GM12878 (cell line): Measurements from ENCODE around the gene MOGAT1. TPM values are rescaled to one million over a fixed set of nuclear protein-coding genes. Genes with fewer than 3 reads are reported as not detected.

Source experiments
- ATAC-seq: fragments of 200-7000 bp; cut with Tn5 transposase; 3 replicates; pipeline ENCODE4 v1.9.1; 2020; ENCODE audit warnings: mild to moderate bottlenecking, moderate library complexity
- BruUV-seq: library from RNA; stranded (reverse); fragments of 400-500 nt; replicated peaks from 2 replicates; lab custom pipeline; 2021; lab: Mats Ljungman, UMichigan
- CTCF ChIA-PET: fragments of 300-600 bp; sonication (Branson Sonifier 250); formaldehyde crosslinking; extraction: SDS; loops from one replicate; lab custom pipeline; 2021; ENCODE audit warnings: inconsistent platforms; lab: Yijun Ruan, JAX
- POLR2A ChIA-PET: fragments of 350-600 bp; formaldehyde crosslinking; extraction: SDS; loops from one replicate; lab custom pipeline; 2021; ENCODE audit warnings: inconsistent platforms; lab: Charles Lee
- RAD21 ChIA-PET: fragments of 300-600 bp; sonication (Branson Sonifier 250); formaldehyde crosslinking; loops from one replicate; lab custom pipeline; 2023; ENCODE audit warnings: antibody characterized with exemption; ENCODE audit not compliant: unreplicated experiment; lab: Charles Lee
- SMC1A ChIA-PET: fragments of 300-600 bp; sonication (Branson Sonifier 250); formaldehyde crosslinking; loops from one replicate; lab custom pipeline; 2023; ENCODE audit not compliant: unreplicated experiment, uncharacterized antibody; lab: Charles Lee
- DNase-seq: peaks from one replicate; pipeline ENCODE4 v3.0.0-alpha.2; 2011; ENCODE audit warnings: low read depth, low spot score
- FAIRE-seq: peaks from 3 replicates; lab custom pipeline; 2011; peaks lifted over from hg19 to GRCh38; lab: Jason Lieb, UNC
- H2AFZ ChIP-seq: 2 replicates; pipeline ENCODE4 v1.6.0; 2011; ENCODE audit warnings: low read depth, low read length, control low read depth; ENCODE audit not compliant: control insufficient read depth
- H3K27ac ChIP-seq: 2 replicates; pipeline ENCODE4 v1.5.1; 2011; ENCODE audit warnings: control low read depth; ENCODE audit not compliant: control insufficient read depth, insufficient read depth
- H3K27me3 ChIP-seq, 2 experiments: replicated peaks in 1 of 2; 2 replicates each; pipeline versions ENCODE4 v1.6.0 to v1.6.1; 2011; ENCODE audit warnings: low read length in 1 of 2; ENCODE audit not compliant: control insufficient read depth in 2 of 2, insufficient read depth in 2 of 2
- H3K36me3 ChIP-seq, 2 experiments: 2 replicates each; pipeline ENCODE4 v1.5.1; 2011; ENCODE audit warnings: low read length in 1 of 2; ENCODE audit not compliant: control insufficient read depth in 2 of 2, insufficient read depth in 2 of 2
- H3K4me1 ChIP-seq: 2 replicates; pipeline ENCODE4 v1.6.1; 2011; ENCODE audit warnings: mild to moderate bottlenecking, low read length, moderate library complexity, mixed read lengths; ENCODE audit not compliant: control insufficient read depth, insufficient read depth
- H3K4me2 ChIP-seq: 2 replicates; pipeline ENCODE4 v1.6.0; 2011; ENCODE audit warnings: control low read depth; ENCODE audit not compliant: control insufficient read depth, insufficient read depth
- H3K4me3 ChIP-seq: fragments of 200-600 bp; sonication (generic); 2 replicates; pipeline ENCODE4 v1.5.1; 2016
- H3K79me2 ChIP-seq: 2 replicates; pipeline ENCODE4 v1.6.0; 2011; ENCODE audit warnings: low read length; ENCODE audit not compliant: control insufficient read depth, insufficient read depth
- H3K9ac ChIP-seq: 2 replicates; pipeline ENCODE4 v1.8.0; 2011; ENCODE audit warnings: low read length, control low read depth, mixed read lengths; ENCODE audit not compliant: control insufficient read depth, insufficient read depth
- H3K9me3 ChIP-seq: replicated peaks from 3 replicates; pipeline ENCODE4 v1.5.1; 2011; ENCODE audit warnings: mild to moderate bottlenecking, low read length; ENCODE audit not compliant: control insufficient read depth, insufficient read depth
- H4K20me1 ChIP-seq: 2 replicates; pipeline ENCODE4 v1.6.0; 2011; ENCODE audit not compliant: control insufficient read depth, insufficient read depth
- BACH1 ChIP-seq: fragments of 450-650 bp; IDR thresholded peaks from 2 replicates; pipeline ENCODE4 v1.6.1; 2017; ENCODE audit warnings: mild to moderate bottlenecking, borderline replicate concordance
- CBX3 ChIP-seq: fragments of 200-600 bp; sonication (generic); IDR thresholded peaks from 2 replicates; pipeline ENCODE4 v1.6.1; 2016; ENCODE audit warnings: low read depth, borderline replicate concordance
- CHD1 ChIP-seq: IDR thresholded peaks from 2 replicates; pipeline ENCODE4 v1.6.1; 2012; ENCODE audit warnings: low read depth, low read length, improper control_type of control experiment
- IRF3 ChIP-seq: fragments of 450-650 bp; IDR thresholded peaks from 2 replicates; pipeline ENCODE4 v1.6.1; 2014; ENCODE audit warnings: mild to moderate bottlenecking
- MAX ChIP-seq: IDR thresholded peaks from 2 replicates; pipeline ENCODE4 v1.6.1; 2012; ENCODE audit warnings: low read depth, low read length, improper control_type of control experiment
- MEF2A ChIP-seq: IDR thresholded peaks from 2 replicates; pipeline ENCODE4 v1.6.1; 2011; ENCODE audit warnings: low read depth, mild to moderate bottlenecking, low read length, moderate library complexity; ENCODE audit not compliant: insufficient read depth
- MYB ChIP-seq: fragments of 150-350 bp; IDR thresholded peaks from 2 replicates; pipeline ENCODE4 v1.6.1; 2014; ENCODE audit warnings: mild to moderate bottlenecking, low read depth, low read length, borderline replicate concordance
- NR2F1 ChIP-seq: fragments of 450-650 bp; conservative IDR thresholded peaks from 2 replicates; pipeline ENCODE4 v1.6.1; 2017; ENCODE audit warnings: mild to moderate bottlenecking
- SIN3A ChIP-seq: IDR thresholded peaks from 2 replicates; pipeline ENCODE4 v1.6.1; 2012; ENCODE audit warnings: low read depth, low read length, improper control_type of control experiment
- SREBF2 ChIP-seq: IDR thresholded peaks from 2 replicates; pipeline ENCODE4 v1.6.1; 2012; ENCODE audit warnings: mild to moderate bottlenecking, low read length
- TCF7 ChIP-seq: IDR thresholded peaks from 2 replicates; pipeline ENCODE4 v1.6.1; 2014; ENCODE audit warnings: antibody characterized with exemption, borderline replicate concordance
- ZNF274 ChIP-seq: IDR thresholded peaks from one replicate; pipeline ENCODE4 v1.8.0; 2011; ENCODE audit not compliant: insufficient read length, insufficient read depth
- ZNF622 ChIP-seq: fragments of 450-650 bp; IDR thresholded peaks from 2 replicates; pipeline ENCODE4 v1.6.1; 2017; ENCODE audit warnings: mild to moderate bottlenecking, inconsistent platforms
- ZNF687 ChIP-seq: fragments of 450-650 bp; IDR thresholded peaks from 2 replicates; pipeline ENCODE4 v1.6.1; 2017; ENCODE audit warnings: mild to moderate bottlenecking, moderate library complexity
- WGBS: methylation state at CpG from one replicate; pipeline ENCODE4 v1.1.6; 2016; ENCODE audit warnings: low lambda C conversion rate; ENCODE audit not compliant: insufficient replicate concordance, insufficient coverage; ENCODE audit errors: missing lambda C conversion rate; 5-methylcytosine and 5-hydroxymethylcytosine counted together
- in situ Hi-C: fragments of 300-500 bp; cut with MboI; formaldehyde crosslinking; loops from 9 replicates; pipeline ENCODE4 v1.14.3; 2018; ENCODE audit warnings: mixed read lengths
- intact Hi-C: fragments of 100-400 bp; cut with micrococcal nuclease; formaldehyde crosslinking; loops from one replicate; pipeline ENCODE4 v1.14.2; 2022; ENCODE audit not compliant: unreplicated experiment
- polyA plus RNA-seq, 11 experiments: library from polyadenylated mRNA; depleted of rRNA in 4 of 11; unstranded in 6 of 11; stranded (reverse) in 5 of 11; fragments of >200 nt; fragmentation: Nextera tagmentation in 4 of 11; fragmentation: Illumina TruSeq in 1 of 11; extraction: Ambion mirVana in 4 of 11; extraction: Trizol in 1 of 11; gene quantifications; 1 replicate in 1 of 11; 2 replicates in 10 of 11; pipeline versions ENCODE4 v1.2.1 to v1.2.3, GENCODE V29; 2011 to 2016; ENCODE audit warnings: inconsistent platforms in 2 of 11, missing spikeins in 2 of 11, low read depth in 1 of 11
- total RNA-seq, 4 experiments: library from RNA; depleted of rRNA in 3 of 4; stranded (reverse); fragments of >200 nt in 3 of 4; fragmentation: Illumina TruSeq in 1 of 4; extraction: Trizol in 1 of 4; gene quantifications; 2 replicates each; pipeline versions ENCODE4 v1.2.1 to v1.2.3, GENCODE V29; 2013 to 2021
- TF ChIP-seq, protein P1 (sequence below): fragments of 450-650 bp; formaldehyde crosslinking; IDR thresholded peaks from 2 replicates; pipeline ENCODE4 v1.4.0; 2020; ENCODE audit warnings: mild to moderate bottlenecking, moderate library complexity

The MOGAT1 gene
- total and polyA plus RNA-seq, 10 of the 15 experiments (the other 5 are each of a cell fraction or from before 2014, with no cell fraction given), result not detected

DNA sequence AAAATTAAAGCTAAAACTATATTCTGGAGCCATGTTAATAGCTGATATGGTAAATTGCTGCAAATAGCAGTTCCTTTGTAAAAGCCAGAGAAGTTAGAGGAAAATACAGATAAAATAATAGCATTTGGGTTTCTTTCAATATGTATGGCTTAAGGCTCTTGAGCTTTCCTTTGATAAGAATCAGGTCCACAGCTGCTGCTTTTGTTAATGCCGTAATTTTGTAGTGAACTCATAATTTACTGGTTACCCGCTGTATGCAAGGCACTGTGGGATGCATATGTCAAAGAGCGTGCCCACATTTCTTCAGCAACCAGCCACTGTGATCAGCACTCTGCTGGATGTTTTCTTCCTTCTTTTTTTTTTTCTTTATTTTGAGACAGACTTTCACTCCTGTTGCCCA is 79.1 kb downstream of the MOGAT1 start:
- H3K79me2 ChIP-seq, result no peaks in the 10 kb centered on the region
- CTCF ChIA-PET, result interaction anchor here (0.8 to 1.6 kb wide), 4 partner anchors 12 to 150 kb away, joined by 3 to 4 read pairs (median 3); no protein-coding TSS in a partner anchor
- H3K9ac ChIP-seq, result no peak overlapping the region
- no peaks in the 10 kb centered on the region for H3K9me3 ChIP-seq
- no peaks in the 10 kb centered on the region for H3K27me3 ChIP-seq
- ATAC-seq (no peak), FAIRE-seq (no peak), DNase-seq (no peak)
- peaks cover 4% of the 10 kb centered on the region; the same call in 1 of the 2 replicates for H3K4me1 ChIP-seq
- TF ChIP-seq, protein P1, sequence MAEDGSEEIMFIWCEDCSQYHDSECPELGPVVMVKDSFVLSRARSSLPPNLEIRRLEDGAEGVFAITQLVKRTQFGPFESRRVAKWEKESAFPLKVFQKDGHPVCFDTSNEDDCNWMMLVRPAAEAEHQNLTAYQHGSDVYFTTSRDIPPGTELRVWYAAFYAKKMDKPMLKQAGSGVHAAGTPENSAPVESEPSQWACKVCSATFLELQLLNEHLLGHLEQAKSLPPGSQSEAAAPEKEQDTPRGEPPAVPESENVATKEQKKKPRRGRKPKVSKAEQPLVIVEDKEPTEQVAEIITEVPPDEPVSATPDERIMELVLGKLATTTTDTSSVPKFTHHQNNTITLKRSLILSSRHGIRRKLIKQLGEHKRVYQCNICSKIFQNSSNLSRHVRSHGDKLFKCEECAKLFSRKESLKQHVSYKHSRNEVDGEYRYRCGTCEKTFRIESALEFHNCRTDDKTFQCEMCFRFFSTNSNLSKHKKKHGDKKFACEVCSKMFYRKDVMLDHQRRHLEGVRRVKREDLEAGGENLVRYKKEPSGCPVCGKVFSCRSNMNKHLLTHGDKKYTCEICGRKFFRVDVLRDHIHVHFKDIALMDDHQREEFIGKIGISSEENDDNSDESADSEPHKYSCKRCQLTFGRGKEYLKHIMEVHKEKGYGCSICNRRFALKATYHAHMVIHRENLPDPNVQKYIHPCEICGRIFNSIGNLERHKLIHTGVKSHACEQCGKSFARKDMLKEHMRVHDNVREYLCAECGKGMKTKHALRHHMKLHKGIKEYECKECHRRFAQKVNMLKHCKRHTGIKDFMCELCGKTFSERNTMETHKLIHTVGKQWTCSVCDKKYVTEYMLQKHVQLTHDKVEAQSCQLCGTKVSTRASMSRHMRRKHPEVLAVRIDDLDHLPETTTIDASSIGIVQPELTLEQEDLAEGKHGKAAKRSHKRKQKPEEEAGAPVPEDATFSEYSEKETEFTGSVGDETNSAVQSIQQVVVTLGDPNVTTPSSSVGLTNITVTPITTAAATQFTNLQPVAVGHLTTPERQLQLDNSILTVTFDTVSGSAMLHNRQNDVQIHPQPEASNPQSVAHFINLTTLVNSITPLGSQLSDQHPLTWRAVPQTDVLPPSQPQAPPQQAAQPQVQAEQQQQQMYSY (CRISPR knock-in tag), result no peak
- TF ChIP-seq ZNF622 (no peak), TCF7 (no peak), CBX3 (no peak), BACH1 (no peak), MAX (no peak), MYB (no peak), CHD1 (no peak), ZNF274 (no peak), SREBF2 (no peak), ZNF687 (no peak), SIN3A (no peak), MEF2A (no peak), NR2F1 (no peak), IRF3 (no peak)
- SMC1A ChIA-PET, result interaction anchor here (0.7 kb wide), 1 partner anchor 152 kb away, joined by 3 read pairs; no protein-coding TSS in a partner anchor
- in situ Hi-C loops (no loop called here), intact Hi-C loops (no loop called here)
- H2AFZ ChIP-seq, result no peak overlapping the region
- H3K4me2 ChIP-seq, result no peak overlapping the region
- H4K20me1 ChIP-seq, result no peaks in the 10 kb centered on the region
- 97% methylated on average over 3 of the region's 3 CpGs for WGBS
- RAD21 ChIA-PET, result interaction anchor here (1.5 kb wide), 1 partner anchor 153 kb away, joined by 3 read pairs; no protein-coding TSS in a partner anchor
- no TSS peak for BruUV-seq
- H3K36me3 ChIP-seq, result no peaks in the 10 kb centered on the region
- no peak overlapping the region for H3K27ac ChIP-seq
- H3K4me3 ChIP-seq, result no peak overlapping the region
- POLR2A ChIA-PET, result no interaction called here
